Keratinocyte (primary cell): ENCODE measurements around the gene CCL26. TPM values are rescaled to one million over a fixed set of nuclear protein-coding genes. Genes with fewer than 3 reads are reported as not detected.

Experiments used
- DNase-seq: peaks from one replicate; pipeline ENCODE4 v3.0.0-alpha.2; 2011; ENCODE audit warnings: low read depth, missing footprints, low spot score
- FAIRE-seq: peaks from 2 replicates; lab custom pipeline; 2011; peaks lifted over from hg19 to GRCh38; lab: Jason Lieb, UNC
- H2AFZ ChIP-seq: 2 replicates; pipeline ENCODE4 v1.6.0; 2012; ENCODE audit warnings: low read length, control low read depth, inconsistent platforms; ENCODE audit not compliant: control insufficient read depth
- H3K27ac ChIP-seq: 2 replicates; pipeline ENCODE4 v1.5.1; 2011; ENCODE audit warnings: low read length; ENCODE audit not compliant: control insufficient read depth, insufficient read depth
- H3K27me3 ChIP-seq: 3 replicates; pipeline ENCODE4 v1.6.0; 2011; ENCODE audit warnings: low read length; ENCODE audit not compliant: control insufficient read depth, insufficient read depth; ENCODE audit errors: extremely low read depth
- H3K36me3 ChIP-seq, 2 experiments: 2 replicates in 1 of 2; 3 replicates in 1 of 2; pipeline ENCODE4 v1.5.1; 2011; ENCODE audit warnings: low read length in 2 of 2, mild to moderate bottlenecking in 1 of 2; ENCODE audit not compliant: control insufficient read depth in 2 of 2, insufficient read depth in 2 of 2; ENCODE audit errors: extremely low read depth in 1 of 2
- H3K4me1 ChIP-seq: 3 replicates; pipeline ENCODE4 v1.5.1; 2011; ENCODE audit warnings: low read length; ENCODE audit not compliant: control insufficient read depth, insufficient read depth; ENCODE audit errors: extremely low read depth
- H3K4me2 ChIP-seq: 3 replicates; pipeline ENCODE4 v1.6.0; 2011; ENCODE audit warnings: low read depth, low read length; ENCODE audit not compliant: control insufficient read depth, insufficient read depth; ENCODE audit errors: extremely low read depth
- H3K4me3 ChIP-seq, 3 experiments: fragments of 200-600 bp in 1 of 3; sonication (generic) in 1 of 3; 2 replicates in 2 of 3; 3 replicates in 1 of 3; pipeline ENCODE4 v1.5.1; 2011 to 2016; ENCODE audit warnings: low read length in 3 of 3, mild to moderate bottlenecking in 3 of 3, control low read depth in 2 of 3, inconsistent platforms in 1 of 3, low read depth in 1 of 3, mixed read lengths in 1 of 3, mixed run types in 1 of 3, moderate library complexity in 1 of 3; ENCODE audit not compliant: control insufficient read depth in 2 of 3, insufficient read depth in 2 of 3; ENCODE audit errors: extremely low read depth in 1 of 3
- H3K79me2 ChIP-seq: 2 replicates; pipeline ENCODE4 v1.6.0; 2012; ENCODE audit warnings: low read length; ENCODE audit not compliant: control insufficient read depth, insufficient read depth
- H3K9ac ChIP-seq: 3 replicates; pipeline ENCODE4 v1.6.0; 2011; ENCODE audit warnings: low read length; ENCODE audit not compliant: control insufficient read depth, insufficient read depth; ENCODE audit errors: extremely low read depth
- H3K9me1 ChIP-seq: 3 replicates; pipeline ENCODE4 v1.6.0; 2011; ENCODE audit warnings: low read length; ENCODE audit not compliant: control insufficient read depth, insufficient read depth; ENCODE audit errors: extremely low read depth
- H3K9me3 ChIP-seq: 2 replicates; pipeline ENCODE4 v1.5.1; 2012; ENCODE audit warnings: low read depth, low read length; ENCODE audit not compliant: control insufficient read depth
- H4K20me1 ChIP-seq: 3 replicates; pipeline ENCODE4 v1.6.0; 2011; ENCODE audit warnings: low read length; ENCODE audit not compliant: control insufficient read depth, insufficient read depth; ENCODE audit errors: extremely low read depth
- CTCF ChIP-seq, 3 experiments: IDR thresholded peaks in 1 of 3; conservative IDR thresholded peaks in 1 of 3; optimal IDR thresholded peaks in 1 of 3; 2 replicates in 2 of 3; 3 replicates in 1 of 3; pipeline versions ENCODE3 to v1.5.1; 2011; ENCODE audit warnings: low read length in 3 of 3, mild to moderate bottlenecking in 3 of 3, moderate library complexity in 2 of 3, control low read depth in 1 of 3, inconsistent platforms in 1 of 3; ENCODE audit not compliant: insufficient read depth in 2 of 3; ENCODE audit errors: extremely low read depth in 1 of 3
- EZH2 ChIP-seq: IDR thresholded peaks from one replicate; pipeline ENCODE4 v1.6.1; 2012; ENCODE audit warnings: inconsistent platforms, mild to moderate bottlenecking, low read length, moderate library complexity
- dilution Hi-C: fragments of 300-500 bp; cut with MboI; formaldehyde crosslinking; loops from one replicate; pipeline ENCODE4 v1.7.0; 2020; ENCODE audit warnings: low sequenced_read_pairs; ENCODE audit not compliant: extremely low pct_ligation_motif_present
- polyA plus RNA-seq, 5 experiments: library from polyadenylated mRNA; depleted of rRNA in 3 of 5; stranded (reverse) in 3 of 5; stranded (forward) in 1 of 5; unstranded in 1 of 5; fragments of >200 nt; gene quantifications; 1 replicate in 1 of 5; 2 replicates in 3 of 5; 3 replicates in 1 of 5; pipeline versions ENCODE4 v1.2.1 to v1.2.3, GENCODE V29; 2011 to 2012; ENCODE audit warnings: missing spikeins in 2 of 5, low read depth in 1 of 5, low replicate concordance in 1 of 5

The CCL26 gene
- polyA plus RNA-seq, 1 donor (not counting 4 experiments of a cell fraction or from before 2014, with no cell fraction given): not detected

- dilution Hi-C loops: no loop called here
Measured at GRCh38 chr7:75802552-75802821, 30.5 kb upstream of the CCL26 start.

GRCh38 chr7:75798770-75799169 is 26.8 kb upstream of the CCL26 start:
- Histone ChIP-seq H3K36me3 (no peaks in the 10 kb centered on the region), H3K9me1 (no peaks in the 10 kb centered on the region), H3K4me2 (no peak overlapping the region), H4K20me1 (no peaks in the 10 kb centered on the region), H2AFZ (no peak overlapping the region), H3K27me3 (peaks cover 8% of the 10 kb centered on the region), H3K9me3 (no peaks in the 10 kb centered on the region), H3K27ac (no peak overlapping the region), H3K9ac (no peak overlapping the region), H3K4me3 (no peak overlapping the region), H3K4me1 (no peaks in the 10 kb centered on the region), H3K79me2 (no peaks in the 10 kb centered on the region)
- no peak for TF ChIP-seq CTCF (optimal IDR thresholded peaks at IDR 0.05 in 1 of 3, IDR thresholded peaks at IDR 0.05 in 1 of 3, conservative IDR thresholded peaks at IDR 0.05 in 1 of 3; ENCODE audit: extremely low read depth in 1 of 3, insufficient read depth in 2 of 3, low read length in 3 of 3)
- no peak for TF ChIP-seq EZH2
- dilution Hi-C loops: no loop called here
- no peak for DNase-seq
- FAIRE-seq: no peak

More at GRCh38 chr7:75802552-75802821, 30.5 kb upstream of the CCL26 start:
- H3K79me2 ChIP-seq: no peaks in the 10 kb centered on the region
- FAIRE-seq (no peak), DNase-seq (no peak)
- no peak overlapping the region for H2AFZ ChIP-seq
- no peak overlapping the region for H3K4me2 ChIP-seq
- no peaks in the 10 kb centered on the region for H3K9me1 ChIP-seq
- peaks cover 7% of the 10 kb centered on the region for H3K9me3 ChIP-seq
- H3K27ac ChIP-seq: no peak overlapping the region
- no peaks in the 10 kb centered on the region for H3K27me3 ChIP-seq
- H3K4me1 ChIP-seq: no peaks in the 10 kb centered on the region
- no peak overlapping the region for H3K4me3 ChIP-seq
- TF ChIP-seq EZH2 (no peak), CTCF (optimal IDR thresholded peaks at IDR 0.05 in 1 of 3, IDR thresholded peaks at IDR 0.05 in 1 of 3, conservative IDR thresholded peaks at IDR 0.05 in 1 of 3; ENCODE audit: extremely low read depth in 1 of 3, insufficient read depth in 2 of 3, low read length in 3 of 3) (no peak)
- H3K9ac ChIP-seq: no peak overlapping the region
- H3K36me3 ChIP-seq: no peaks in the 10 kb centered on the region
- H4K20me1 ChIP-seq: no peaks in the 10 kb centered on the region
